GM18951 (cell line): ENCODE results near the gene FAM193B.

Experiments
- POLR2A ChIP-seq: IDR thresholded peaks from 4 replicates; pipeline ENCODE4 v1.6.1; 2011; ENCODE audit warnings: mild to moderate bottlenecking; ENCODE audit not compliant: insufficient read length, insufficient read depth; ENCODE audit errors: extremely low read depth
- in situ Hi-C: fragments of 300-500 bp; cut with MboI; formaldehyde crosslinking; loops from one replicate; pipeline ENCODE4 v1.12.0; 2022; ENCODE audit warnings: low sequenced_read_pairs, mixed read lengths, inconsistent platforms; ENCODE audit not compliant: unreplicated experiment

The FAM193B gene

DNA sequence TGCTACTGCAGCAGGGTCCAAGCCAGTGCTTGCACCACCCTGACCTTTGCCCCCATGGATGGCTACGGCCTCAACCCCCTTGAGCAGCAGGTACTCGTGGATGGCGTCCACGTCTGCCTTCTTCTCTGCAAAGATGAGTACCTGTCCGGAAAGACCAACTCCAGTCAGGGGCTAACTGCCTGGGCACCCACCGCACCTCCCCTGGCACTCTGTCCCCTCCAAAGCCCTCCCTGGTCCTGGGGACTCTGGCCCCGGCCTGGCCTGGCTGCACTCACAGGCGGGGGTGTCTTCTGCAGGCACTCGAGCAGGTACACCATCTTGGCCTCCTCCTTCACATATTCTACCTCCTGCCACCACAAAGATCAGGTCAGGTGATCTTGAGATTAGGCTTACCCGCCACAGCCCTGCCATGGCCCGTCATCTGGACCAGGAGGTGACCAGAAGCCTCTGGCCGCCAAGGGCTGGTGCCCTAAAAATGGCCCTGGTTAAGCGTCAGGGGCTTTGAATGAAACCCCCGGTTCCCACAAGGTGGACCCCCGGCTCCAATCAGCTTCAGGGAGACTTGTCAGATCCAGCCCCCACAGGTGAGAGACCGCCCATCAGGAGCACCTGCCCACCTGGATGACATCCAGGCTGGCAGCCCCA is 41.5 kb downstream of the FAM193B start:
- in situ Hi-C loops: no loop called here
- TF ChIP-seq POLR2A: no peak

DNA sequence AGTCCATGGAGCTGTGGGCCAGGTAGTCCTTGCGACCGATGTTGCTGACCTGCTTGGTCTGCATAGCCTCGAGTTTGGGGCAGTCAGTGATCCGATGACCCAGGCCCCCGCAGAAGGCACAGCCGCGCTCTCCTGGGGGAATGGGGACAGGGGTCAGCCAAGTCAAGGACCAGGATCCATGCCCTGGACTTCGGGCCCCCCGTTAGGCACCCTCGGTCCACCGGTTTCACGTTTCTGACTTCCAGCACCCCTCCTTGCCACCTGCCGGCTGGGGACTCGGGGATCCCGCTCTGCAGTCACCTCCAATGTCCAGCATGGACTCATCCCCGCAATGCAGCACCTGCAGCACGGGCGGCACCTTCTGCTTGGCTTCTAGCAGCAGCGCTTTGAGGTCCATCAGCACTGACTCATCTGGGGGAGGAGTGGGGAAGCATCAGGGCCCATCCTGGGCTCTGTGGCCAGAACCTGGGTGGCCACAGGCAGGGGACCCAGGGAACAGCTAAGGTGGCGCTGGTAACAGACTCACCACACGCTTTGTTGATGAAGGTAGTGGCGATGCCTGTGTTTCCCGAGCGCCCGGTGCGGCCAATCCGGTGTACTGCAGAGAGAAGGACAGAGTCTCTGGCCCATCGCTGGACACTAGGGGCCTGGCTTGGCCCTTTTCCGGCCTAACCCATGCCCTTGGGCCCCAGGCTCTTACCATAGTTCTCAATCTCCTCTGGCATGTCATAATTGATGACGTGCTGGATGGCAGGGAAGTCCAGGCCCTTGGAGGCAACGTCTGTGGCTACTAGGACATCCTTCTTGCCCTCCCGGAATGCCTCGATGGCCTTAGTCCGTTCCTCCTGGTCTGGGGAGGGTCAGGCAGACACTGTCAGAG is 42.3 kb downstream of the FAM193B start:
- in situ Hi-C loops: no loop called here
- TF ChIP-seq POLR2A: no peak

DNA sequence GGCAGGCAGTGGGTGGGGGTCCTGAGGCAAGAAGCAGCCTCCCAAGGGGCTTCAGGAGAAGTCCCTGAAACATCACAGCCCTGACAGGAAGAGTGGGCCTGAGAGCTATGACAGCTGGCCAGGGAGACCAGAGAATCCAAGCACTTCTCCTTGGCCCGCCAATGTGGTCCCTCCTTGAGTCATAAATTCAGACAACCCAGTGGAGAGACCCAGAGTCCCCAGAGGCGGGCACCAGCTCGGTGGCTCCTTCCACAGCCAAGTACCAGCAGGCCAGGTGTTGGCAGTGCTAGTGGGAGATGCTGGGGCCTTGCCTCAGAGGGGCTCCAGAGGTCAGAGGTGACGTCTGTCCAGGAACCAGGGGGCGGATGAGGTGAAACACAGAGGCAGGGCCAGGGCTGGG is 43.2 kb downstream of the FAM193B start:
- TF ChIP-seq POLR2A: no peak
- in situ Hi-C loops: no loop called here

DNA sequence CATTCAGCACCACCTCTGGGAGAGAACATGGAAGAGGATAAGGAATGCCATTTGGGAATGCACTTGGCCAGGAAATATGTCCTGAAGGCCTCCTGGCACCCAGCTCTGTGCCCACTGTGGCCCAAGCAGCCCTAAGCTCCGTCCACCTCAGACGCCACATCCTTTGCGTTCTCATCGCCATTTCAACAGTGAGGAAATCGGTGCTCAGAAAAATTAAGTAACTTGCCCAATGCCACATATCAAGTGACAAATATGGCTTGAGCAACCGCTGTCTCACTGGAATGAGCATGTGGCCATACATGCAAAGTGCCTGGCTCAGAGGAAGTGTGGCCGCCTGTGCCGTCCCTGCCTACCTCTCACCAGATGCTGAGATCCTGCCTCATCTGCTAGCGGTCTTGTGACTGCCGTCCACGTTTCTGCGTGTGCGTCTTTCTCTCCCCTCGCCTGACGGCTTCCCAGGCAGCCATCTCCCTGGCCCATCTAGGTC is 43.8 kb downstream of the FAM193B start:
- in situ Hi-C loops: no loop called here
- TF ChIP-seq POLR2A: peak; percentile 53

DNA sequence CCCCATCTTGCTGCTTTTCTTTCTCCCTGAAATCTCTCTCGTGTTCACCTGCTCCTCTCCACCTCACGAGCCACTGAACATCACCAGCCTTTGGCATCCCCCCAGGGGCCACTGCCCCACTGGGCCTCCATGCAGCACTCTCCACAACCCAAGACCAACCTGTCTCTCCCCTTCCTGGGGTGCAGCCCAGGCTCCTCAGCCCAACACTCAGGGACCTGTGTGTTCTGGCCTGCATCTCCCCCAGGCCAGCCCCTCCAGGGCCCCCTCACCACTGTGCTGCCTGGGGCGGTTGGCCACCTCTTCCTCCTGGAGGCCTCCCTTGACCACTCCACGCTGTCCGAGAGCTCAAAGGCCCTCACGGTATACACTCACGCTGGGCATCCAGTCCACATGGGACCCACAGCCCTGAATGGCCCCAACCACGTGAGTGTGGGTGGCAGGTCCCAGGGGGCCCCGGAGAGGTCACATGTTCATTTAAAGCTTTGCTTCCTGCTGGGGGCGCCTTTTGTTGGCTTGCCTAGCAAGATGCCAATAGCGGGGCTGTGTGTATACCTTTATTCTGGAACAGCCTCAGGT is 44.3 kb downstream of the FAM193B start:
- TF ChIP-seq POLR2A: peak; percentile 6
- in situ Hi-C loops: no loop called here

DNA sequence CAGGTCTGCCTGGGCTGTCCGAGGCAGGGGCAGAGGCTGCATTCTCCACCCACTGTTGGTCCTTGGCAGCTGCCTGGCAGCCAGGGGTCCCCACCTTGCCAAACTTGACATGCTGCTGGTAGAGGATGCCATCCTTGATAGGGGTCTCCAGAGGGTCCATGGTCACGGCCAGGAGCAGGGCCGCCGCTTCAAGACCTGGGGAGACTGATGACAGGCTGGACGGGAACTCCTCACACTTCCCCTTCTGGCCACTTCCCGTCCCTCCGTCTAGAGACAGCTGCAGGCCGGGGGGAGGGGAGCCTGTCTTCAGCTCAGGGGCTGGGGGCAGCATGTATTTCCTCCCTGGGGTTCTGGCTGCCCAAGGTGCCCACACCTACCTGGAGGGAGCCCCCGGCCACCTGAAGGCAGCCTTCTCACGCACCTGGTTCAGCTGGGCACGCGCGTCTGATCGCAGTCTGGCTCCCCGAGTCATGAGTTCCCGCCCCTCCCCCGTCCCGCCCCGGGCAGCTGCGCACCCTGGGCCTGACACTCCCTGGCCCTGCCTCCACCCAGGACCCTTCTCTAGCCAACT is 44.9 kb downstream of the FAM193B start, which contains the start of gene DOK3:
DOK3 (minus strand) TSS at position 446 of the 571 bp plus-strand sequence; CDS start at position 160, 286 bp downstream.
- TF ChIP-seq POLR2A: peak; percentile 35
- in situ Hi-C loops: no loop called here

DNA sequence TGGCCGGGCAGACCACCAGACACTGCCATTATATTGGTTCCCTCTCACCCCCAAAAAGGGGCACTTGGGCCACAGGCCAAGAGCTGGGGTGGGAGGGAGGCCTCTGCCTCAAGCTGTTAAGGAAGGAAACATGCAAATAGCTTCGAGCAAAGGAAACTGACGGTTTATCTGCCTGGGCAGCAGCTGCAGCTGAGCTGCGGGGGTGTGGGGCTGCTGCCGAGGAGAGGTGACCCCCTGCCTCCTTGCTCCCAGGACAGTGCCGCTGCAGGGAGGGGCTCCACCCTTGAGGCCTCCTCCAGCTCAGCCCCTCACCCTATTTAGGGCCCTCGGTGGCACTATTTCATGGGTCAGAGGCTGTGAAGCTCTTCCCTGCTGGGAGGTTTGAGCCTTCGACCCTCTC is 45.5 kb downstream of the FAM193B start:
- in situ Hi-C loops: no loop called here
- peak; percentile 83 for TF ChIP-seq POLR2A

DNA sequence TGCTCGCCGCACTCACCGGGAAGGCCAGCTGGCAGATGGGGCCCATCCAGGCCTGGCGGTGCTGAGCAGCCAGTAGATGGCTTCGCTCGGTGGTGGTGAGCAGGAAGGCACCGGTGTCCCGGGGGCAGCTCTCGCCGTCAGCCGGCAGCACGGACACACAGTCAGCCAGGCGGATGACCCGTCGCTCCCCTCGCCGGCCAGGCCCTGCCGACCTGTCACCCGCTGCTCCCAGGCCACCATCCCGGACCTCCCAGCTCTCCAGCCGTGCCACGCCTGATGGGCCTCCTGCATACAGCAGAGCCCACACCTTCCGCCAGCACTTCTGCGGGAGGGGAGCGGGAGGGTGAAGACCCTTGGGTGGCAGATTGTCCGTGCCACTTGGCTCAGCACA is 46.1 kb downstream of the FAM193B start:
- in situ Hi-C loops: no loop called here
- TF ChIP-seq POLR2A: no peak

DNA sequence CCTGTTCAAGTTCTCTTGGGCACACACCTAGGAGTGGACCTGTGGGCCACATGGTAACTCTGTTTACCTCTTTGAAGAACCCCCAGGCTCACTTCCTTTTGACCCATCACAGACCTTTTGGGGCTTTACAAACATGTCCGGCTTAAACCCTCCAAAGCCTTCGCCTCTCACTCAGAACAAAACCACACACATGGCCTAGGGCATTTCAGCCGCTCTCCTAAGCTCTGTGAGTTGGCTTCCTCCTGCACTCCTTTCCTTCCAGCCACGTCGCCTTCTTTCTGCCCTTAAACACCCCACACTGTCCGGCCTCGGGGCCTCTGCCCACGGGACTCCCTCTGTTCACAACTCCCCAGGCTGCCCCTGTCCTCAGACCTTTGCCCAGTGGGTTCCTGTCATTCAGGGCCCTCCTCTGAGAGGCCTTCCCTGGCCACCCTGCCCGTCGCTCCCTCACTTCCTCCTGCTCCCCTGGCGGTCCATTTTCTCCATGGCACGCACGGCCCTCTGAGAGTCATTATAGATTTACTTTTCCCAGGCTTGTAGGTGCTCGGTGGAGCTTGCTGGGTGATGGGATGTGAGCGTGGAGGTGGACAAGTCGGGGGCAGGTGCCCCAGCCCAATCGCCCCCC is 46.7 kb downstream of the FAM193B start:
- no peak for TF ChIP-seq POLR2A
- in situ Hi-C loops: no loop called here

DNA sequence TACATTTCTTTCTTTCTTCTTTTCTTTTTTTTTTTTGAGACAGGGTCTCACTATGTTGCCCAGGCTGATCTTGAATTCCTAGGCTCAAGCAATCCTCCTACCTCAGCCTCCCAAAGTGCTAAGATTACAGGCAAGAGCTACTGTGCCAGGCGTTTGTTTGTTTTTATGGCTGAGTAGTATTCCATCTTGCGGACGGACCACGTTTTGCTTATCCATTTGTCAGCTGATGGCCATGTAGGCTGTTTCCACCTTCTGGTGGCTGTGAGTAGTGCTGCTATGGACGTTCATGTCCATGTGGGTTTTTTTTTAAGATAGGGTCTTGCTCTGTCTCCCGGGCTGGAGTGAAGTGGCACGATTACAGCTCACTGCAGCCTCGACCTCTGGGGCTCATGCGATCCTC is 47.2 kb downstream of the FAM193B start:
- in situ Hi-C loops: no loop called here

DNA sequence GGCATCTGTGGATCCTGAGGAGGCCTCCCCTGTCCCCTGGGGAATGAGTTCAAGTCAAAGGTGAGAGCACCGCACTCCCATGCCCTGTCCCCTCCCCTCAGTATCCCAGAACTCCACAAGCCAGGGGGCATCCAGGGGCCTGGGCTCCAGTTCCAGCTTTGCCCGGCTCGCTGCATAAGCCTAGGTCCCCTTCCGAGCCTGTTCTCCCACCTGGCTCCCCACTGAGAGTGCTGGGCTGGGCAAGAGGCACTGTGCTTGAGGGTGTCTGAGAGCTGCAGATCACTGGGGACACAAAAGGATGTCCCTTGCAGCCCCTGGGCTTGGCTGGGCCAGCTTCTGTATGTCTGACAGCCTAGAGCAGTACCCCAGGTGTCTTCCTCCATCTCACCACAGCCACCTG is 49.3 kb downstream of the FAM193B start:
- in situ Hi-C loops: no loop called here
- no peak for TF ChIP-seq POLR2A

More for the DNA sequence above, 47.2 kb downstream of the FAM193B start:
- no peak for TF ChIP-seq POLR2A

DNA sequence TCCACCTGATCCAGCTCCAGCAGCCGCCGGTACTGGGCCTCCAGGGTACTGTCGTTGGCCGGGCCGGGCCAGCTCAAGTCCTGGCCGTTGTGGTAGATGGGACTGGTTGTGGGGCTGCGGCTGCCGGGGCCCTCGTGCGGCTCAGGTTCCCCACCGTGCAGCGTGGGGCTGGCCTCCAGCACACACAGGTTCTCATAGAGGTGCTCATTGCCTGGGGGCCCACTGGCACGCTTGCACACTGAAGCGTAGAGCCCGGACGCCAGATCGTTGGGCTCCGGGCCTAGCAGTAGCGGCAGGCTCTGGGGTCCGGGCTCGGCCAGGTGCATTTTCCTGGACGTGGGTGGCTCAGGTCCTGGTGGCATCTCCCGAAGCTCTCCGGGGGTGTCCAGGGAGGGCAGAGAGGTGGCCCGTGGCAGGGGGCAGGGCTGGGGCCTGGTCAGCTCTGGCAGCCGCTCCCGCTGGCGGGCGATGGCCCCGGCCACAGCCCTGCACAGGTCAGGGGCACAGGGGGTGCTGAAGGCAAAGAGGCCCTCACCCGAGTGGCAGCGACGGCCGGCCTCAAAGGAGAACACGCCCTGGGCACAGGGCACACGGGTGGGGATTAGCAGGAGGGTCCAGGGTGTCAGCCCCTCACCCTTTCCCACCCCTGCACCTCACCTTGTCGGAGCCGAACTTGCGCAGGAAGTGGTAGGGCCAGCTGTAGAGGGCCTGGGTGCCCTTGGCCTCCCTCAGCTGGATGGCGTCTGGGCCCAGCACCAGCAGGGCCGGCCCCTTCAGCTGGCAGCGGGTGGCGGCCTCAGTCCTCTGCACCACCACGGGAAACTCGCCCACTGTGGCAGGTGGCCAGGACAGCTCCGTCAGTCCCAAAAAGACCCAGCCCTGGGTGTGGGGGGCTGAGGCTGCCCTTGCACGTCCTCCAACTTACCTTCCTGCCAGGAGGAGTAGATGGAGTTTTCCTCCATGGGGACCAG is 50.0 kb downstream of the FAM193B start:
- in situ Hi-C loops: no loop called here

More for the DNA sequence above, 50.0 kb downstream of the FAM193B start:
- no peak for TF ChIP-seq POLR2A
